Mesenteric fat pad (tissue), 1 donor: Measurements from ENCODE around the gene ANKEF1. TPM values are rescaled to one million over a fixed set of nuclear protein-coding genes. Genes with fewer than 3 reads are reported as not detected.

ENCODE experiments used
- DNase-seq: peaks from one replicate; pipeline ENCODE4 v3.0.0-alpha.2; 2020; ENCODE audit warnings: low spot score
- total RNA-seq: library from RNA; stranded (reverse); fragmentation: NEBNext Ultra II Directional; extraction: Animal tissue kit (Norgen Biotek cat#: 25700); gene quantifications from one replicate; pipeline ENCODE4 v1.2.1, GENCODE V29; 2021
- donor health status: DM: yes; HTN: yes; CAD: no.

The ANKEF1 gene
- total RNA-seq, 1 donor from 2014 or later = 4.9 TPM

GRCh38 chr20:10078403-10078802, 43.6 kb downstream of the ANKEF1 start:
- no peak for DNase-seq

DNA sequence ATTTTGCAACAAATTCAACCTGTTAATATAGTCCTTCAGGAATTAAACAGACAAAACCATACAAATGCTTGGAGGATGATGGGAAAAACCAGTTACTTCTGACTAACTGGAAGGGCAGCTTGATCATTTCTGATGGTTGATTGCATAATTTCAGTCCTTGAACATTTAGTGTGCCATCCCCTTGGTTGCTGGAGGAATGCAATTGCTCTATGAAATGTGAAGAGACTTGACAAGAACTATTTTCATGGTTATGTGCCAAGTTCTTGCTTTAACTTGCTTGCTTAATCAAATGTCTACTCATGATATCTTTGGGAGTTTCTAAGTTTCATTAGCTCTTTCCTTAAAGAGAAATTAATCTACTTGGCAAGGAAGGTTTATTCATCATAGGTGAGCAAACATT, 45.2 kb downstream of the ANKEF1 start:
- no peak for DNase-seq

DNA sequence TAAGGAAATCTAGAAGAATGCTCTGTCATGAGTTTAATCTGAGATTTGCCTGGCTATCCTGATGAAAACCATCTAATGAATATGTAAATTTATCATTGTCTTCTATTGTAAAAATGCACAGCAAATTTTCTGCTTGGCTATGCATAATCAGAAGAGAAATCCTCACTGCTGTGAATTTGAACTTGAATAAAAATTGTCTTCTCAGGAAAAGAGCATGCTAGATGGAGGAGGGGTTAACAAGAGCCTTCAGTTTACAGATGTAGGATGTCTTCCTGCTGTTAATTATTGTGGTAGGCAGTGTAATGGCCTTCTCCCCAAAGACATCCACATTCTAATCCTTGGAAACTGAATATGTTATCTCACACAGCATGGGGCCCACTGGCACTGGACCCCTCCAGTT, 45.8 kb downstream of the ANKEF1 start:
- no peak for DNase-seq

DNA sequence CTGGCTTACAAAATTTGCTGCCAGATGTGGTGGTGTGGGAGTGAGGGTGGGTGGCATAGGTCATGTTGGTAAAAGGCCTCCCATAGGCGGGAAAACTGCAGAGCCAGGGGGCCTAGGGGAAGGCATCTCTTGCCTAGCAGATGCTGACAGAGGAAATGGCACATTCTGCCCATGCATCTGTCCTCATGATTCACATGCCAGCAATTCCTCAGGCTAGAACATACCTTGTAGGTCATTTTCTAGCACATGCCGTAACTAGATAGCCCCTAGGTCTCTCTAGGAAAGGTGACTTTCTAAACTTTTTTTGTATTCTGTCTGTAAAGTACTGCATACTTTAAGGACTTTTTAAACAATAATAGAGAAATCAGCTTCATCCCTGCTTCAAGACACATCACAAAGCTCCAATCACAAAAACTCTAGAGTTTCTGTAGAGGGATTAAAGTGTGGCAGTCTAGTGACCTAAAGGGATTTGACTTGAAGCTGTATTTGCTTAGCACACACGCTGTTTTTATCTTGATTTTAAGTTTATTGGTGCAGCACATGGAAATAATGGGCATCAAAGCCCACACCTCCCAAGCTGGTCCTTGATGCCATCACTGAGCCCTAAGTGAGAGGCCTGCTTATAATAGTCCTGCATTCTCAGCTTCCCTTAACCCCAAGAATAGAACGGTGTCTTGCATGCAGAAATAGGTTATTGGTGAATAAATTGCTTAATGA, 55.2 kb downstream of the ANKEF1 start:
- DNase-seq = no peak

DNA sequence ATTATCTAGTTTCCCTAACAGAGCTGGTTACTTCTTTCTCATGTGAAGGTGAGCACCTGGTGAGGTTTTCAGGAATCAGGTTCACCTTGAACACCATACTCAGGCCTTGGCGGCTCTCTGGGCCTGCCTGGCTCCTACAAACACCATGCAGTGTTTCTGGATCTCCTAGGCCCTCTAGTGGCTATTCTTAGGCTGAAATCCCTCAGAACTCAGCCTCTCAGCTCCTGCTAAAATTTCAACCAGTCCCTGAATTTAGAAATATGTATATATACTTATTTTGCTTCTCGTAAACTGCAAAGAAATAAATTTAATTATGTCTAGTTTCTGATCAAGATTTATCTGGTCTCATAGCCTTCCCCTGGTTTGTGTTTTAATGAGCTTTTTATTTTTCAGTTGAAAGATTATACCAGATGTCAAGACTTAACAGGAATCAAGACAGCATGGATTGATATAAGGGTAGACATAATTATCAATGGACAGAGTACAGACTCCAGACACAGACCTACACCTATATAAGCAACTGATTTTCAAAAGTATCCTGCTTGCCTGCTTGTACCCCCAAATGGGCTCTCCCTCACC, 55.9 kb downstream of the ANKEF1 start:
- no peak for DNase-seq

DNA sequence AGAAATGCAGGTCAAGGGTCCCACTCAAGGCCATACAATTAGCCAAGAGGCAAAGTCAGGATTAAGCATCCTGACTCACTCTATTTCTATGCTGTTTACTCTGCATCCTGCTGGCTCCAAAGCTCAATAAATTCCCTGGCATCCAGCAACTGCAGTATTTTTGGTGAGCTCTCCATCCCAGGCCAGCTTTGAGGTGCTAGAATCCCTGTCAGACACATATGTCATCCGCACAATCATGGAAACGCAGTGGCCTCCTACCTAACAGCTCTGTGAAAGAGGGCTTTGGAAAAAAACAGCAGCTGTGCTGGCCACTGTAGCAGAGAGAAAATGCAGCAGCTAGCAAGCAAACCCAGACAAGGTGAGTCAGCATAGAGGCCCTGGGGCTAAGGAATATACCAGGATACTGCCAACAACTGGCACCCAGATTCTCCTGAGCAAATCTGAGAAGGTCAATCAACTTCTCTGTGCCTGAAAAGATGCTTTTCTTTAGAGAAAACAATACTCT, 58.4 kb downstream of the ANKEF1 start:
- no peak for DNase-seq

GRCh38 chr20:10094566-10095173, 59.9 kb downstream of the ANKEF1 start:
- DNase-seq = no peak

DNA sequence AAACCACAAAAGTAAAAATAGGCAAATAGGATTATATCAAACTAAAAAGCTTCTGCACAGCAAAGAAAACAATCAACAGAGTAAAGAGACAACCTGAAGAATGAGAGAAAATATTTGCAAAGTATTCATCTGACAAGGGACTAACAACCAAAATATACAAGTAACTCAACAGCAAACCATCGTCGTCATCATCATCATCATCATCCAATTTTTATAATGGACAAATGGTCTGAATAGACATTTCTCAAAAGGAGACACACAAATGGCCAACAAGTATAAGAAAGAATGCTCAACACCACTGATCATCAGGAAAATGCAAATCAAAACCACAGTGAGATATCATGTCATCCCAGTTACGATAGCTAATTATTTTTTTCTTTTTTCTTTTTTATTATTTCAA, 62.0 kb downstream of the ANKEF1 start:
- no peak for DNase-seq

GRCh38 chr20:10105046-10105445, 70.3 kb downstream of the ANKEF1 start:
- DNase-seq = no peak

Other genes with a start within 250 kb of the ANKEF1 start
- gene PAK5, start 195.9 kb upstream of the ANKEF1 start, total RNA-seq = not detected
- gene SNAP25, start 183.8 kb downstream of the ANKEF1 start, total RNA-seq = 0.29 TPM